NT2/D1 (cell line): Measurements from ENCODE around the gene PHTF2.

Experiments
- DNase-seq: peaks from one replicate; pipeline ENCODE4 v3.0.0-alpha.2; 2011; ENCODE audit warnings: low read depth, low spot score
- H3K27me3 ChIP-seq: 2 replicates; pipeline ENCODE4 v1.6.0; 2011; ENCODE audit warnings: mild to moderate bottlenecking; ENCODE audit not compliant: insufficient read length, insufficient read depth
- H3K36me3 ChIP-seq: 2 replicates; pipeline ENCODE4 v1.6.1; 2011; ENCODE audit warnings: mild to moderate bottlenecking, low read length, mixed read lengths; ENCODE audit not compliant: insufficient read depth, insufficient read length
- H3K4me1 ChIP-seq: 2 replicates; pipeline ENCODE4 v1.5.1; 2011; ENCODE audit not compliant: insufficient read depth, insufficient read length
- H3K4me3 ChIP-seq: 2 replicates; pipeline ENCODE4 v1.5.1; 2011; ENCODE audit warnings: low read depth; ENCODE audit not compliant: insufficient read length
- H3K9ac ChIP-seq: 2 replicates; pipeline ENCODE4 v1.6.0; 2011; ENCODE audit warnings: low read depth; ENCODE audit not compliant: insufficient read length
- H3K9me3 ChIP-seq: 2 replicates; pipeline ENCODE4 v1.5.1; 2011; ENCODE audit warnings: mild to moderate bottlenecking, low read length; ENCODE audit not compliant: insufficient read depth
- SUZ12 ChIP-seq: IDR thresholded peaks from 2 replicates; pipeline ENCODE4 v1.6.1; 2011; ENCODE audit not compliant: insufficient read length, insufficient read depth; ENCODE audit errors: extremely low read depth
- YY1 ChIP-seq: IDR thresholded peaks from 2 replicates; pipeline ENCODE4 v1.6.1; 2011; ENCODE audit not compliant: insufficient read length, insufficient read depth
- ZNF274 ChIP-seq: IDR thresholded peaks from 2 replicates; pipeline ENCODE4 v1.6.1; 2011; ENCODE audit warnings: mild to moderate bottlenecking, low read depth, low read length

Gene PHTF2

GRCh38 chr7:77806425-77806824 lies 7.9 kb downstream of the PHTF2 start:
- Histone ChIP-seq H3K4me1 (no peaks in the 10 kb centered on the region), H3K27me3 (no peaks in the 10 kb centered on the region), H3K36me3 (no peaks in the 10 kb centered on the region), H3K9me3 (peaks cover 13% of the 10 kb centered on the region; the same call in 1 of the 2 replicates), H3K9ac (no peak overlapping the region), H3K4me3 (no peak overlapping the region)
- TF ChIP-seq YY1 (no peak), SUZ12 (no peak), ZNF274 (no peak)
- no peak for DNase-seq

DNA sequence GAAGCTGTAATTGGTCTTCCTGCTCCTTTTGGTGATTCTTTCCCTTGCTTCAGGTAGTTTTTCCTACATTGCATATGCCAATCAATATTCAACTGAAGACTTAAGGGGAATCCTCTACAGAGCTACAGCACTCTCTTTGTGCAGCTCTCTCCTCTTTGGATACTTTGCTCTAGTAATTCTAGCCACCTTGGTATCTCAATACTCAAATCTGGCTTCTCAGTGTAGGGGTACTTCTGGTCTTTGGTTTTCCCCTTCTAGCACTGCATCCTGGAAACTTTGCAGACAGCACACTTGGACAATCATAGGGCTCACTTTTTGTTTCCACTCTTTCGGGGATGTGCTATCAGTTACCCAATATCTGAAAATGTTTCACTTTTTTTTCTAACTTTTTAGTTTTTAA lies 9.9 kb downstream of the PHTF2 start:
- H3K36me3 ChIP-seq, result no peaks in the 10 kb centered on the region
- no peak for TF ChIP-seq ZNF274
- TF ChIP-seq SUZ12, result no peak
- TF ChIP-seq YY1, result no peak
- H3K9ac ChIP-seq, result no peak overlapping the region
- H3K27me3 ChIP-seq, result no peaks in the 10 kb centered on the region
- peaks cover 13% of the 10 kb centered on the region; the same call in 1 of the 2 replicates for H3K9me3 ChIP-seq
- DNase-seq, result no peak
- no peaks in the 10 kb centered on the region for H3K4me1 ChIP-seq
- H3K4me3 ChIP-seq, result no peak overlapping the region

GRCh38 chr7:77811516-77812289 lies 13.1 kb downstream of the PHTF2 start:
- TF ChIP-seq YY1 (no peak), SUZ12 (no peak), ZNF274 (no peak)
- Histone ChIP-seq H3K4me3 (no peak overlapping the region), H3K9ac (no peak overlapping the region), H3K4me1 (no peaks in the 10 kb centered on the region), H3K27me3 (no peaks in the 10 kb centered on the region), H3K36me3 (no peaks in the 10 kb centered on the region), H3K9me3 (peaks cover 4% of the 10 kb centered on the region; the same call in 1 of the 2 replicates)
- DNase-seq, result no peak

DNA sequence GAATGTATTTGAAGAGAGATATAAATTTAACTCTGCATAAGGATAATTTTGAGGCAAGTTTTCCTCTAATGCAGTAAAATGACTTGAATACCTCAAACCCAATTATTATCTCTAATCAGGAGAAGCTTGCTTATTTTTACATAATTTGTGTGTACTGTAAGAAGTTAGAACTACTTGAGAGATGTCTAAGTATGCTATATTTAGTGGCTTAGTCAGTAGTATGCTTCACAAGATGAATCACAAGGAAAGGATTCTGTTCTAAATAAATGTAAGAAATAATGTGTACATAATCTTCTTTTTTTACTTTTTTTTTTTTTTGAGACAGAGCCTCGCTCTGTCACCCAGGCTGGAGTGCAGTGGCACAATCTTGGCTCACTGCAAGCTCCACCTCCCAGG lies 13.7 kb downstream of the PHTF2 start:
- no peaks in the 10 kb centered on the region for H3K27me3 ChIP-seq
- H3K9me3 ChIP-seq, result no peaks in the 10 kb centered on the region
- no peak overlapping the region for H3K9ac ChIP-seq
- TF ChIP-seq YY1 (no peak), SUZ12 (no peak), ZNF274 (no peak)
- DNase-seq, result no peak
- H3K4me3 ChIP-seq, result no peak overlapping the region
- no peaks in the 10 kb centered on the region for H3K4me1 ChIP-seq
- H3K36me3 ChIP-seq, result no peaks in the 10 kb centered on the region

GRCh38 chr7:77813180-77813579 lies 14.6 kb downstream of the PHTF2 start:
- no peaks in the 10 kb centered on the region for H3K4me1 ChIP-seq
- H3K9ac ChIP-seq, result no peak overlapping the region
- H3K36me3 ChIP-seq, result no peaks in the 10 kb centered on the region
- DNase-seq, result no peak
- no peak overlapping the region for H3K4me3 ChIP-seq
- H3K9me3 ChIP-seq, result no peaks in the 10 kb centered on the region
- no peak for TF ChIP-seq SUZ12
- no peak for TF ChIP-seq ZNF274
- no peak for TF ChIP-seq YY1
- no peaks in the 10 kb centered on the region for H3K27me3 ChIP-seq

GRCh38 chr7:77819021-77819420 lies 20.4 kb downstream of the PHTF2 start:
- no peak for TF ChIP-seq ZNF274
- no peak for TF ChIP-seq YY1
- TF ChIP-seq SUZ12, result no peak
- H3K9ac ChIP-seq, result no peak overlapping the region
- no peaks in the 10 kb centered on the region for H3K27me3 ChIP-seq
- no peak overlapping the region for H3K4me3 ChIP-seq
- no peaks in the 10 kb centered on the region for H3K4me1 ChIP-seq
- peaks cover 19% of the 10 kb centered on the region for H3K9me3 ChIP-seq
- no peak for DNase-seq
- H3K36me3 ChIP-seq, result no peaks in the 10 kb centered on the region

- H3K9ac ChIP-seq, result no peak overlapping the region
- peaks cover 19% of the 10 kb centered on the region for H3K9me3 ChIP-seq
- no peaks in the 10 kb centered on the region for H3K36me3 ChIP-seq
- no peaks in the 10 kb centered on the region for H3K27me3 ChIP-seq
- no peak for DNase-seq
- no peak for TF ChIP-seq YY1
- no peak for TF ChIP-seq SUZ12
- TF ChIP-seq ZNF274, result no peak
- no peaks in the 10 kb centered on the region for H3K4me1 ChIP-seq
- H3K4me3 ChIP-seq, result no peak overlapping the region
Measured at GRCh38 chr7:77820967-77821366, 22.4 kb downstream of the PHTF2 start.
